NCI-H1694 treated with DMSO at 0.1 percent for 48 hours (cell line): ENCODE data around the gene TBC1D22A.
"Not testable (repeated sequence)": the region's sequence is repeated elsewhere in the genome, so short reads cannot be mapped to it uniquely, and the experiment has no call there.

ENCODE experiments used
- DNase-seq: peaks from one replicate; lab custom pipeline; 2025; lab: John Stamatoyannopoulos, UW

TBC1D22A gene

GRCh38 chr22:47155912-47156311 is 393.5 kb downstream of the TBC1D22A start:
- no peak for DNase-seq

GRCh38 chr22:47156352-47157092 is 394.1 kb downstream of the TBC1D22A start:
- no peak for DNase-seq

GRCh38 chr22:47157093-47157420 is 394.6 kb downstream of the TBC1D22A start:
- DNase-seq, result no peak

- no peak for DNase-seq
Measured at GRCh38 chr22:47157486-47158270, 395.2 kb downstream of the TBC1D22A start.

GRCh38 chr22:47158457-47158856 is 396.0 kb downstream of the TBC1D22A start:
- DNase-seq, result no peak

- DNase-seq, result no peak
Measured at GRCh38 chr22:47159592-47159991, 397.1 kb downstream of the TBC1D22A start.

GRCh38 chr22:47160141-47160541 is 397.7 kb downstream of the TBC1D22A start:
- no peak for DNase-seq

GRCh38 chr22:47160781-47161520 is 398.5 kb downstream of the TBC1D22A start:
- DNase-seq, result no peak

GRCh38 chr22:47161631-47162030 is 399.2 kb downstream of the TBC1D22A start:
- no peak for DNase-seq

- DNase-seq, result no peak
Measured at GRCh38 chr22:47162865-47163264, 400.4 kb downstream of the TBC1D22A start.

- no peak for DNase-seq
Measured at GRCh38 chr22:47163481-47163855, 401.0 kb downstream of the TBC1D22A start.

- DNase-seq, result no peak
Measured at GRCh38 chr22:47163856-47164513, 401.5 kb downstream of the TBC1D22A start.

- no peak for DNase-seq
Measured at GRCh38 chr22:47164514-47165337, 402.3 kb downstream of the TBC1D22A start.

GRCh38 chr22:47165338-47166032 is 403.0 kb downstream of the TBC1D22A start:
- no peak for DNase-seq

- no peak for DNase-seq
Measured at GRCh38 chr22:47166033-47166404, 403.6 kb downstream of the TBC1D22A start.

GRCh38 chr22:47166446-47167016 is 404.1 kb downstream of the TBC1D22A start:
- DNase-seq, result no peak

- no peak for DNase-seq
Measured at GRCh38 chr22:47167056-47167455, 404.6 kb downstream of the TBC1D22A start.

GRCh38 chr22:47167921-47168320 is 405.5 kb downstream of the TBC1D22A start:
- DNase-seq, result not testable (repeated sequence)

GRCh38 chr22:47168441-47168840 is 406.0 kb downstream of the TBC1D22A start:
- no peak for DNase-seq
